HAP-1 (cell line): ENCODE data around the gene TCF7.

Experiments used
- DNase-seq, 2 experiments: peaks; one replicate each; pipeline ENCODE4 v3.0.0-alpha.2; 2016 to 2020; ENCODE audit warnings: low spot score in 2 of 2
- H3K27me3 ChIP-seq: fragments of 250-450 bp; sonication (Bioruptor Pico); 2 replicates; pipeline ENCODE4 v1.5.1; 2020; ENCODE audit warnings: low read depth, mild to moderate bottlenecking, moderate library complexity
- H3K36me3 ChIP-seq: fragments of 250-450 bp; sonication (Bioruptor Pico); replicated peaks from 2 replicates; pipeline ENCODE4 v1.5.1; 2020; ENCODE audit warnings: mild to moderate bottlenecking
- H3K4me1 ChIP-seq: fragments of 250-450 bp; sonication (Bioruptor Pico); 2 replicates; pipeline ENCODE4 v1.5.1; 2020; ENCODE audit warnings: mild to moderate bottlenecking
- H3K4me3 ChIP-seq: fragments of 250-450 bp; sonication (Bioruptor Pico); 2 replicates; pipeline ENCODE4 v1.5.1; 2020; ENCODE audit warnings: mild to moderate bottlenecking, moderate library complexity
- H3K9me3 ChIP-seq: fragments of 250-450 bp; sonication (Bioruptor Pico); 2 replicates; pipeline ENCODE4 v1.5.1; 2020; ENCODE audit warnings: mild to moderate bottlenecking, moderate library complexity
- in situ Hi-C: fragments of 300-500 bp; cut with MboI; formaldehyde crosslinking; loops from 3 replicates; pipeline ENCODE4 v1.14.3; 2020; ENCODE audit warnings: low sequenced_read_pairs, inconsistent platforms, mixed read lengths

The TCF7 gene

GRCh38 chr5:134135091-134135655, 20.7 kb downstream of the TCF7 start:
- Histone ChIP-seq H3K9me3 (no peaks in the 10 kb centered on the region), H3K27me3 (no peaks in the 10 kb centered on the region), H3K4me1 (no peaks in the 10 kb centered on the region), H3K36me3 (peaks cover 25% of the 10 kb centered on the region), H3K4me3 (no peak overlapping the region)
- in situ Hi-C loops, result no loop called here
- no peak for DNase-seq

DNA sequence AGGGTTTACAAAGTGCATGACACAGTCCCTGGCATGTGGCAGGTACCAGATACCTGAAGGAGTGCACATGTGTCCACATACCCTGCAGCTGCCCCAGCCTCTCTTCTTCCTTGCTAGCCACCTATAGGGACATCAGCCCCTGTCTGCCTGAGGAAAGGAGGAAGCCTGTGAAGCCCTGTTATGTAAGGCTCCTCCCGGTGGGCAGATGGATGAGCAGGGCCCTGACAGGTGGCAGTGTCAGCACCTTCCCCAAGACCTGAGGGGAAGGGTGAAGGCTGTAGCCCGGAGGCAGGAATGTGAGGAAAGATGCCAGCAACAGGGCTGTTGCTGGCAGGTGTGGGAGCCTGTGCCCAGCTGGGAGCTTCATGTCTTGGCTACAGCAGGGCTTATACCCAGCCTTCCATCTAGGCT, 21.7 kb downstream of the TCF7 start:
- Histone ChIP-seq H3K9me3 (no peaks in the 10 kb centered on the region), H3K4me3 (no peak overlapping the region), H3K36me3 (peaks cover 25% of the 10 kb centered on the region), H3K27me3 (no peaks in the 10 kb centered on the region), H3K4me1 (no peaks in the 10 kb centered on the region)
- in situ Hi-C loops, result no loop called here
- DNase-seq, result no peak

DNA sequence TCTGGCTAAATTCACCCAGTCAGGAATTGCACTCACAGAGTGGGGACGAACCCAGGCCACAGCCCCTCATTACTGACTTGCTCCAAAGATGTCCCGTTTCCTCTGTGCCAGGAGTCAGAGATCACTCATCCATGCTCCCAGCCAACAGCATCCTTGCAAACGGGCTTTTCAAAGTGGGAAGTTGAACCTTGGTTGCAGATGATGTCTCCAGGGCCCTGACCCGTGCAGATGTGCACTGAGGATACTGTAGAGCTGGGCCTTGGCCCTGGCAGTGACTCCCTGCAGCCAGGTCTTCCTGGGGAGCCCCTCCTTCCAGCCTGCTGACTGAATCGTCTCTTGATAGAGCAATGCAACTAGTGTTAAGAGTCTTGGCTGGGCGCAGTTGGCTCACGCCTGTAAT, 22.3 kb downstream of the TCF7 start:
- in situ Hi-C loops, result no loop called here
- peaks cover 25% of the 10 kb centered on the region for H3K36me3 ChIP-seq
- no peaks in the 10 kb centered on the region for H3K27me3 ChIP-seq
- H3K4me1 ChIP-seq, result no peaks in the 10 kb centered on the region
- no peak overlapping the region for H3K4me3 ChIP-seq
- H3K9me3 ChIP-seq, result no peaks in the 10 kb centered on the region
- DNase-seq, result no peak

DNA sequence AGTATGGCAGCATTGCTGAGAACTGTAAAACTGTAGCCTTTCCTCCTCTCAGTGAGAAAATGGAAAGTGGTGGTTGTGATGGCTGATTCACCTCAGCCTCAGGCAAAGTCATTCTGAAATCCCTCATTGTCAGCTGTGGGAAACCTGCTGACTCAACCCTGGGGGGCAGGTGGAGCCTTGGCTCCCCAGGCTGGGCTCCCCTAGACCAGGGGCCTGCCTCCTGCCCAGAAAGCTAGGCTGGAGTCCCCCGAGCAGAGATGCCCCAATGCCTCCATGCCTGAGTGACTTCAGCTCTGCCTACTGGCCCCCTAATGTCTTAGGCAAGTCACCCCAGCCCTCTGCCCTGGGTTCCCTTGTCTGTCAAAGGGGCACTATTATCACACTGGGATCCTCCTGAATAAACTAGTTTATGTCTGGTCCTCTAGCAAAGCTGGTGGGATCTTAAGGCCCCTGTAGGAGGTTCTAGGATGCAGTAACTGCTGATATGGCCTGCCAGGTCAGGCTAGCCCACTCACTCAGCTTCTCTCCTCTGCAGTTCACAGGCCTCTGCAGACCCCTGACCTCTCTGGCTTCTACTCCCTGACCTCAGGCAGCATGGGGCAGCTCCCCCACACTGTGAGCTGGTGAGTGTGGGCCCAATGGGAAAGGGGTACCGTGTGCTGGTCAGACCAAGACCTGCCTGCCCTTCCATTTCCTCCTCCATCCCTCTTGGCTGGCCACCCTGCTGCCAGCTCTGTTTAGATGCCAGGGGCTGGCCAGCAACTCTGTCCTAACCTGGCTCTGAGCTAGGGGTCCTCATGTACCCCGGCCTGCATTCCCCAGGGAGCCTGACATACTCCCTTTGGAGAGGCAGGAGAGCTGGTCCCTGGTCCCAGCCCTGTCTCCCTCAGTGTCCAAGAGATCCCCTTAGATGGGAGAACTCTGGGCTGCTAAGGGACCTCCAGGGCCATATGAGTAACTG, 24.2 kb downstream of the TCF7 start:
- peak in 1 of 2 experiments; percentile 5 for DNase-seq
- no peak overlapping the region for H3K4me3 ChIP-seq
- H3K9me3 ChIP-seq, result no peaks in the 10 kb centered on the region
- in situ Hi-C loops, result no loop called here
- no peaks in the 10 kb centered on the region for H3K27me3 ChIP-seq
- peaks cover 38% of the 10 kb centered on the region for H3K36me3 ChIP-seq
- no peaks in the 10 kb centered on the region for H3K4me1 ChIP-seq

GRCh38 chr5:134139377-134139851, 24.9 kb downstream of the TCF7 start:
- no peaks in the 10 kb centered on the region for H3K9me3 ChIP-seq
- in situ Hi-C loops, result no loop called here
- H3K27me3 ChIP-seq, result no peaks in the 10 kb centered on the region
- peaks cover 41% of the 10 kb centered on the region for H3K36me3 ChIP-seq
- no peak for DNase-seq
- H3K4me1 ChIP-seq, result no peaks in the 10 kb centered on the region
- no peak overlapping the region for H3K4me3 ChIP-seq

- Histone ChIP-seq H3K4me3 (no peak overlapping the region), H3K36me3 (peaks cover 41% of the 10 kb centered on the region), H3K9me3 (no peaks in the 10 kb centered on the region), H3K4me1 (no peaks in the 10 kb centered on the region), H3K27me3 (no peaks in the 10 kb centered on the region)
- DNase-seq, result no peak
- in situ Hi-C loops, result loop anchor here (5.0 kb wide), 1 partner anchor 103 kb away; no protein-coding TSS in a partner anchor
Observed at GRCh38 chr5:134139891-134140469, 25.5 kb downstream of the TCF7 start.

DNA sequence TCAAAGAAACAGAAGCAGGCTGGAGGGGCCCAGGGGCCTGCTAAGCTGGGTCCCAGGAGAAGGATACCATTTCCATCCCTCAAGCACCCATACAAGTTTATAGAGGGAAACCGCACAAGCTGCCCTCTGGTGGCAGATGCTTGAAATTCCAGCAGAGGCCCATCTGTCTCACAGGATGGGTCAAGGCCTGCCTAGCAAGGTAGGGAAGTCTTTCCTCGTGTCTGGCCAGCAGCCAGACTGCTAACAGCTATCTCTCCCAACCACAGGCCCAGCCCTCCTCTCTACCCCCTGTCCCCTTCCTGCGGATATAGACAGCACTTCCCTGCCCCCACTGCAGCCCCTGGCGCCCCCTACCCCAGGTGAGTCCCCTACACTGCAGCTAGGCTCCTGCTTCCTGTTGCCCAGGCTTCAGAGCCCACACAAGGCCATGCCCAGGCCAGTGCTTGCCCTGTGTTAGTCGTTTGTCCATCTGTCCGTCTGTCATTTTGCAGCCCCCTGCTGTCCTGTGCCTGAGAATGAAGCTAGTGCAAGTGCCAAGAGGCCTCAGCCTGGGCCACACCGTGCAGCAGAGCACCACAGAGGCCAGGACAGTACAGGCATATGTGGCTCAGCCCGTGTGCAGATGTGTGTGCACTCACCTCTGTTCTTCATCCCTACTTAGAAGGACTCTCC, 26.2 kb downstream of the TCF7 start:
- peaks cover 43% of the 10 kb centered on the region for H3K36me3 ChIP-seq
- no peaks in the 10 kb centered on the region for H3K4me1 ChIP-seq
- no peak overlapping the region for H3K4me3 ChIP-seq
- no peaks in the 10 kb centered on the region for H3K27me3 ChIP-seq
- H3K9me3 ChIP-seq, result no peaks in the 10 kb centered on the region
- peak; percentile 56 to 79 for DNase-seq
- in situ Hi-C loops, result loop anchor here (5.0 kb wide), 1 partner anchor 103 kb away; no protein-coding TSS in a partner anchor

DNA sequence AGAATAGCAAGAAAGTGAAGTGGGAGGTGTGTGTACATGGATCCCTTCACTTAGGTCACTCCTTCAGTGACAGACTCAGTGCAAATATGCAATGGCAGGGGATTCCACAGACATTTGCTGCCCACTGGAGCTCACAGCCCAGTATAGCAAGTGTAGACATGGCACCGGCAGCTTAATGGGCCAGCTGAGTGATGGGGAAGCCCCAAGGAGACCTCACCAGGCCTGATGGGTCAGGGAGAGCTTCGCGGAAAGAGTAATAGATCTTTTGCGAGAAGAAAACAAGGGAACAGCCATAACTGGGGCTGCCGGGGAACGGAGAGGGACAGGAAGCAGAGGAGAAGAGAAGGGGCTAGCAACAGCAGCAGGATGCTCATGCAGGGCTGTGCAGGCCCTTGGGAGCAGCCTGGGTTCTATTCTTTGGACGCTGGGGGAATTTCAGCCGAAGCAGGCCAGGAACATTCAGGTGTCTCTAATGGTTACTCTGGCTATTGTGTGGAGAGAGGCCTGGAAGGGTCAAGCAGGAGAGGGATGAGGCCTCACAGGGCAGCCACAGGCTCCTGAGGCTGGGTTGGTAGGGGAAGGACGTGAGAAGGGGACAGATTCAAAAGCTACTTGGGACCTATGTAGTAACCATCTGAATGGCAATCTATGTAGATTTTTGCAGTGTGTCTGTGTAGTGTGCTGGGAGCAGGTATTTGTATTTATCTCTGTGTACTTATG, 27.0 kb downstream of the TCF7 start:
- no peak for DNase-seq
- in situ Hi-C loops, result loop anchor here (5.0 kb wide), 1 partner anchor 104 kb away; no protein-coding TSS in a partner anchor

DNA sequence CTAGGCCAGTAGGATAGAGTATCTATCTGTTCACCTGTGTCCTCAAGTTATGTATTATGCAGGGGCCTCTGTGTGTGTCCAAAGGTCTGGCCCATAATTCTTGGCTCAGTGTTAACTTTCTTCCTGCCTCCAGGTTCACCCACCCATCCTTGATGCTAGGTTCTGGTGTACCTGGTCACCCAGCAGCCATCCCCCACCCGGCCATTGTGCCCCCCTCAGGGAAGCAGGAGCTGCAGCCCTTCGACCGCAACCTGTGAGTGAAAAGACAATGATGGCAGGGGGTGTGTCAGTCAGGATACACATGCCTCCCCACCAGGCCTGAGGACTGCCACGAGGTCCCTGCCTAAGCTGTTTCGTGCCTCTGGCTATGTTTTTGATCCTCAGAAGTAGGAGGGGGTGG, 27.6 kb downstream of the TCF7 start:
- Histone ChIP-seq H3K4me1 (no peaks in the 10 kb centered on the region), H3K9me3 (no peaks in the 10 kb centered on the region), H3K36me3 (peaks cover 41% of the 10 kb centered on the region), H3K4me3 (no peak overlapping the region), H3K27me3 (no peaks in the 10 kb centered on the region)
- no peak for DNase-seq
- in situ Hi-C loops, result loop anchor here (5.0 kb wide), 1 partner anchor 105 kb away; no protein-coding TSS in a partner anchor

More for the DNA sequence above, 27.0 kb downstream of the TCF7 start:
- no peaks in the 10 kb centered on the region for H3K4me1 ChIP-seq
- no peaks in the 10 kb centered on the region for H3K27me3 ChIP-seq
- H3K9me3 ChIP-seq, result no peaks in the 10 kb centered on the region
- no peak overlapping the region for H3K4me3 ChIP-seq
- peaks cover 44% of the 10 kb centered on the region for H3K36me3 ChIP-seq

DNA sequence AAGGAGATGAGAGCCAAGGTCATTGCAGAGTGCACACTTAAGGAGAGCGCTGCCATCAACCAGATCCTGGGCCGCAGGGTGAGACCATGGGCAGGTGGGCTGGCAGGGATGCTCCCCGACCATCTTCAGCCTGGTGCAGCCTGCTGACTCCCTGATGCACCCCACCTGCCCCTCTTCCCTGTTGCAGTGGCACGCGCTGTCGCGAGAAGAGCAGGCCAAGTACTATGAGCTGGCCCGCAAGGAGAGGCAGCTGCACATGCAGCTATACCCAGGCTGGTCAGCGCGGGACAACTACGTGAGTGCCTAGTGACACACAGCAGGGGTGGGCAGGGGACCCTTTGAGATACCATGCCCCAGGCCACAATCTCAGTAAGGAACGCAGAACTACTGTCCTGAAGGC, 28.3 kb downstream of the TCF7 start:
- no peak for DNase-seq
- no peaks in the 10 kb centered on the region for H3K4me1 ChIP-seq
- in situ Hi-C loops, result loop anchor here (5.0 kb wide), 1 partner anchor 106 kb away; no protein-coding TSS in a partner anchor
- no peak overlapping the region for H3K4me3 ChIP-seq
- no peaks in the 10 kb centered on the region for H3K9me3 ChIP-seq
- H3K27me3 ChIP-seq, result no peaks in the 10 kb centered on the region
- H3K36me3 ChIP-seq, result peaks cover 47% of the 10 kb centered on the region

- in situ Hi-C loops, result loop anchor here (5.0 kb wide), 1 partner anchor 106 kb away; no protein-coding TSS in a partner anchor
- H3K4me3 ChIP-seq, result no peak overlapping the region
- H3K9me3 ChIP-seq, result no peaks in the 10 kb centered on the region
- no peak for DNase-seq
- no peaks in the 10 kb centered on the region for H3K27me3 ChIP-seq
- H3K36me3 ChIP-seq, result peaks cover 52% of the 10 kb centered on the region
- H3K4me1 ChIP-seq, result no peaks in the 10 kb centered on the region
Observed at GRCh38 chr5:134143431-134143830, 28.9 kb downstream of the TCF7 start.

GRCh38 chr5:134143944-134144941, 29.8 kb downstream of the TCF7 start:
- in situ Hi-C loops, result loop anchor here (5.0 kb wide), 1 partner anchor 107 kb away; no protein-coding TSS in a partner anchor
- Histone ChIP-seq H3K27me3 (no peaks in the 10 kb centered on the region), H3K4me3 (no peak overlapping the region), H3K36me3 (peaks cover 59% of the 10 kb centered on the region), H3K9me3 (no peaks in the 10 kb centered on the region), H3K4me1 (no peaks in the 10 kb centered on the region)
- DNase-seq, result no peak
